Tibial nerve (tissue), 4 donors: ENCODE data around the gene SECTM1.
A peak's percentile ranks its signal among the peaks of the same experiment; 100 is the strongest.

Experiments used
- CTCF ChIP-seq, 5 experiments: fragments of 200-600 bp in 3 of 5; fragments of 450-650 bp in 2 of 5; sonication (generic) in 3 of 5; IDR thresholded peaks; one replicate each; pipeline ENCODE4 v1.5.1; 2016 to 2019; ENCODE audit warnings: antibody characterized with exemption in 5 of 5, mild to moderate bottlenecking in 3 of 5, moderate library complexity in 2 of 5
- EP300 ChIP-seq, 2 donors: sonication (generic); formaldehyde crosslinking; IDR thresholded peaks; one replicate each; pipeline ENCODE4 v1.6.1; 2017; ENCODE audit warnings: antibody characterized with exemption in 2 of 2, mild to moderate bottlenecking in 1 of 2

- TF ChIP-seq CTCF (IDR thresholded peaks at IDR 0.05) (no peak), EP300 (IDR thresholded peaks at IDR 0.05) (peak; percentile 86 to 91)
Measured at GRCh38 chr17:82297280-82297713, 36.3 kb downstream of the SECTM1 start.
